ENCODE results near the gene LIX1.

DNA sequence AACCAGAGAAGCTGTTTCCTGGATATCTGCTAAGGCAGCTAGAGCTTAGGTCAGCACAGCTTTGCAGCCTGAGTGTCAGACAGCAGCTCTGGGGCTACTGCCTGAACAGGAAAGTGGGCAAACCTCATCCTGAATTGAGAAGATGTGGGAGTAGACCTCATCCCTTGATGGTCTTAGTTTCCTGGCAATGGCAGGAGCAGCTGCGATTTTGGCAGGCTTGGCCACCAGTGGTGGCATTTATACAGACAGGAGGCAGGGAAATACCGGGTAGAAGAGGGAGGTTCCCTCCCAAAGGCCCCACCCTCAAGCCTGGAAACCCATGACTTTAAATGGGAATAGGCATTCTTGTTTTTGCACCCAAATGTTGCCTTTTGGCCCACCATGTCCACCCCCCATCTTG is 69.7 kb downstream of the LIX1 start:
- no peak for TF ChIP-seq TAF1 (IDR thresholded peaks at IDR 0.05; ENCODE audit: borderline replicate concordance, low read depth, low read length)
- no peak for TF ChIP-seq POLR2A (IDR thresholded peaks at IDR 0.05; ENCODE audit: low read depth, low read length)
- no peak for TF ChIP-seq POLR2AphosphoS5 (IDR thresholded peaks at IDR 0.05; ENCODE audit: low read depth, low read length)

All from GM12892 (cell line).